ENCODE measurements around the gene SUPT3H. TPM values are rescaled to one million over a fixed set of nuclear protein-coding genes. Genes with fewer than 3 reads are reported as not detected.
"Not testable (repeated sequence)": the region's sequence is repeated elsewhere in the genome, so short reads cannot be mapped to it uniquely, and the experiment has no call there.

SUPT3H gene
- total RNA-seq, 1 experiment from 2014 or later, result 15.8 TPM

DNA sequence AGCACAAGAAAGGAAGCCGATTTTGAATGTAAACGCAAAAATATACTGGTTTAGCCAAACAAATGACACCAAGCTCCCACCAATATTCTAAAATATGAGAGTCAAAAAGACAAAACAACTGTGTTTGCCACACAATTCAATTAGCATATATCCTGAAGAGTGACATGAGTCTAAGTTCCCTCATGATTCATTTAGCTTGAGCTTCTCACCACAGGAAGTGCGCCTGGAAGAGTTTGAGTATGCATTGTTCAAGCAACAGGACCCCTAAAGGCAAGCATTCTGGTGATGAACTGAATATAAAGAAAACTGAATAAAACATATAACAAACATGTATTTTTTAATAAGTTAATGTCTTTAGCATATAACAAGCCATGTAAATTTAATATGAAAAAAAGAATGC is 164.8 kb downstream of the SUPT3H start:
- no peak for DNase-seq
- no peaks in the 10 kb centered on the region for H3K4me1 ChIP-seq
- H3K36me3 ChIP-seq, result no peaks in the 10 kb centered on the region

DNA sequence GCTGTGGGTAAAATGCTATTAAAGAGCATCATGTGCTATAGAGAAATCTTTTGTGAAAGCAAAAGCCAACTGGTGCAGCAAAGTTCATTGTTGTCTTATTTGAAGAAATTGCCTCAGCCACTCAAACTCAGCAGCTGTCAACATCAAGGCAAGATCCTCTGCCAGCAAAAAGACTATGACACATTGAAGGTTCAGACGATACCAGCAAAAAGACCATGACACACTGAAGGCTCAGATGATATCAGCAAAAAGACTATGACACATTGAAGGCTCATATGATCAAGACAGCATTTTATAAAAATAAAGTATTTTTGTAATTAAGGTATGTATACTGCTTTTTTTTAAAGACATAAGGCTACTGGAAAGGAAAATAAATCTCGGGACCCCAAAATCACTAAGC is 168.0 kb downstream of the SUPT3H start:
- Histone ChIP-seq H3K36me3 (no peaks in the 10 kb centered on the region), H3K27ac (no peak overlapping the region), H3K9me3 (replicated peaks) (no peaks in the 10 kb centered on the region), H3K27me3 (no peaks in the 10 kb centered on the region), H3K4me1 (no peaks in the 10 kb centered on the region), H3K4me3 (no peak overlapping the region)
- no peak for DNase-seq

More for the DNA sequence above, 164.8 kb downstream of the SUPT3H start:
- no peak overlapping the region for H3K27ac ChIP-seq
- no peaks in the 10 kb centered on the region for H3K27me3 ChIP-seq
- no peak overlapping the region for H3K4me3 ChIP-seq
- 0 out of 2 replicates have a peak, but pooled peaks cover 5% of the 10 kb centered on the region for H3K9me3 ChIP-seq (replicated peaks)

- Histone ChIP-seq H3K4me3 (no peak overlapping the region), H3K27ac (no peak overlapping the region), H3K4me1 (no peaks in the 10 kb centered on the region), H3K9me3 (replicated peaks) (no peaks in the 10 kb centered on the region), H3K36me3 (no peaks in the 10 kb centered on the region), H3K27me3 (no peaks in the 10 kb centered on the region)
- no peak for DNase-seq
Observed at GRCh38 chr6:45206793-45207492, 170.8 kb downstream of the SUPT3H start.

DNA sequence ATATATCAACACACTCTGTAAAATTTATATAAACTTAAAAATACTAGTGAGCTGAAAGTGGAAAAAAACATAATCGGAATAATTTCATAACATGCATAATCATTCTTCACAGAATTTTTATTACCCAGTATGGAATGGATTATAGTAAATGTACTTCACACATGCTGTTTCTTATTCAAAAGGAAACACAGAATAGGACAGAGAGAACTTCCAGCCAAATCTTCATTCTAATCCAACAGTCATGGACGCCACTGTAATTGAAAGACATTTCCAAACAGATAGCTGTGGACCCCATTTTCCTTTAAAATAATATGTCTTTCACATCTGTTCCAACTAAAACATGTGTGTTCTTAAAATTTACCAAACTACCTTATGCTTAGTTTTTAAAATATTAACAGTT is 176.2 kb downstream of the SUPT3H start:
- DNase-seq, result no peak
- Histone ChIP-seq H3K4me3 (no peak overlapping the region), H3K36me3 (no peaks in the 10 kb centered on the region), H3K9me3 (replicated peaks) (no peaks in the 10 kb centered on the region), H3K4me1 (peaks cover 6% of the 10 kb centered on the region), H3K27me3 (no peaks in the 10 kb centered on the region), H3K27ac (no peak overlapping the region)

GRCh38 chr6:45200510-45200909 is 177.2 kb downstream of the SUPT3H start:
- Histone ChIP-seq H3K36me3 (no peaks in the 10 kb centered on the region), H3K27ac (no peak overlapping the region)
- DNase-seq, result no peak

GRCh38 chr6:45199554-45199953 is 178.2 kb downstream of the SUPT3H start:
- Histone ChIP-seq H3K9me3 (replicated peaks) (no peaks in the 10 kb centered on the region), H3K4me3 (no peak overlapping the region), H3K27me3 (no peaks in the 10 kb centered on the region), H3K36me3 (no peaks in the 10 kb centered on the region), H3K27ac (no peak overlapping the region), H3K4me1 (peaks cover 13% of the 10 kb centered on the region)
- DNase-seq, result no peak

More at GRCh38 chr6:45200510-45200909, 177.2 kb downstream of the SUPT3H start:
- no peaks in the 10 kb centered on the region for H3K27me3 ChIP-seq
- no peak overlapping the region for H3K4me3 ChIP-seq
- peaks cover 13% of the 10 kb centered on the region for H3K4me1 ChIP-seq
- H3K9me3 ChIP-seq (replicated peaks), result no peaks in the 10 kb centered on the region

- DNase-seq, result no peak
- H3K9me3 ChIP-seq (replicated peaks), result 0 out of 2 replicates have a peak, but pooled peaks cover 2% of the 10 kb centered on the region
- no peak overlapping the region for H3K4me3 ChIP-seq
- H3K36me3 ChIP-seq, result no peaks in the 10 kb centered on the region
- no peaks in the 10 kb centered on the region for H3K27me3 ChIP-seq
- H3K27ac ChIP-seq, result no peak overlapping the region
- H3K4me1 ChIP-seq, result peaks cover 13% of the 10 kb centered on the region
Observed at GRCh38 chr6:45196121-45196520, 181.6 kb downstream of the SUPT3H start.

DNA sequence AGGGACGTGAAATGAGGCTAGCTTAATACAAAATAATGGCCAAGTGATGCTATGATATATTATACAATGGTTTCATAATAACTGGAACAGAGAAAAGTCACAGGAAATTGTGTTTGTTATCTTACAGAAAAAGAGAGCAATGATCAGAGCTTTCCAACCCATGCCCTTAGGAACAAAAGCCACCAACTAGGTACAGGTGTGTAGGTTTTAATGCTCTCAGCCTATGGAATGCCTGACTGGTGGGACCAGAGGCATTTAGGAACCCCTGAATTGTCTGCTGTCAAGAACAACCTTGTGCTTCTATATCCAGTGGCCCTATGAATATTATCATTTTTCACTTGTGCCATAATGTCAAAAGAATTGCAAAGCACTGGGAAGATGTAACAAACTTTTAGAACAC is 182.6 kb downstream of the SUPT3H start:
- no peaks in the 10 kb centered on the region for H3K36me3 ChIP-seq
- H3K27me3 ChIP-seq, result no peaks in the 10 kb centered on the region
- H3K4me3 ChIP-seq, result no peak overlapping the region
- DNase-seq, result no peak
- no peak overlapping the region for H3K27ac ChIP-seq
- peaks cover 16% of the 10 kb centered on the region for H3K4me1 ChIP-seq
- 0 out of 2 replicates have a peak, but pooled peaks cover 3% of the 10 kb centered on the region for H3K9me3 ChIP-seq (replicated peaks)

GRCh38 chr6:45192556-45192955 is 185.2 kb downstream of the SUPT3H start:
- Histone ChIP-seq H3K4me1 (peaks cover 30% of the 10 kb centered on the region), H3K27ac (no peak overlapping the region), H3K9me3 (replicated peaks) (peaks cover 3% of the 10 kb centered on the region; the same call in 1 of the 2 replicates), H3K36me3 (no peaks in the 10 kb centered on the region), H3K27me3 (no peaks in the 10 kb centered on the region), H3K4me3 (no peak overlapping the region)
- no peak for DNase-seq

DNA sequence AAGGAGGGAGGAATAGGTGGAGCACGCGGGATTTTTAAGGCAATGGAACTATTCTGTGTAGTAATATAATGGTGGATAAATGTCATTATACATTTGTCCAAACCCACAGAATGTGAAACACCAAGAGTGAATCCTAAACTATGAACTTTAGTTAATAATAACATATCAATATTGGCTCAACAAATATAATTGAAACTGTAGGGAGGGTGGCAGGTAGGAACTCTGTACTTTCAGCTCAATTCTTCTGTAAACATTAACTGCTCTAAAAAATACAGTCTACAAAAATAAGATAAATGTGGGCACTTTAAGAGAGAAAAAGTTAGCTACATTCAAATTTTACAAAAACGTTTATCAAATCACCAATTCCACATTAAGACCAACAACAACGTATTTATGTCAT is 186.3 kb downstream of the SUPT3H start:
- no peak overlapping the region for H3K27ac ChIP-seq
- H3K36me3 ChIP-seq, result no peaks in the 10 kb centered on the region
- DNase-seq, result no peak
- H3K4me3 ChIP-seq, result no peak overlapping the region
- peaks cover 3% of the 10 kb centered on the region; the same call in 1 of the 2 replicates for H3K9me3 ChIP-seq (replicated peaks)
- no peaks in the 10 kb centered on the region for H3K27me3 ChIP-seq
- peaks cover 32% of the 10 kb centered on the region for H3K4me1 ChIP-seq

DNA sequence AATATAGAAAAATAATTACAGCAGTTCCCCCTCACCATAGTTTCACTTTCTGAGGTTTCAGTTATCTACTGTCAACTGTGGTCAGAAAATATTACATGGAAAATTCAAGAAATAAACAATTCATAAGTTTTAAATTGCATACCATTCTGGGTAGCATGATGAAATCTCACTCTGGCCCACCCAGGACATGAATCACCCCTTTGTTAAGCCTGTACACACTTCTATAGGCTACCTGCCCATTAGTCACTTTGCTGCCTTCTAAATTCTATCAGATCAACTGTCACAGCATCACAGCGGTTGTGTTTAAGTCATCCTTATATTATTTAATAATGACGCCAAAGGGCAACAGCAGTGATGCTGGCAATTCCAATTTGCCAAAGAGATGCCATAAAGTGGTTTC is 189.9 kb downstream of the SUPT3H start:
- DNase-seq, result peak; percentile 34 to 52
- Histone ChIP-seq H3K4me1 (peaks cover 25% of the 10 kb centered on the region), H3K27me3 (no peaks in the 10 kb centered on the region), H3K36me3 (no peaks in the 10 kb centered on the region), H3K4me3 (no peak overlapping the region), H3K27ac (peak overlapping the region; percentile 32; the same call in 1 of the 2 replicates), H3K9me3 (replicated peaks) (peaks cover 3% of the 10 kb centered on the region; the same call in 1 of the 2 replicates)

GRCh38 chr6:45185403-45186251 is 192.1 kb downstream of the SUPT3H start:
- H3K4me1 ChIP-seq, result peaks cover 25% of the 10 kb centered on the region
- H3K27ac ChIP-seq, result no peak overlapping the region
- no peak overlapping the region for H3K4me3 ChIP-seq
- H3K27me3 ChIP-seq, result no peaks in the 10 kb centered on the region
- no peaks in the 10 kb centered on the region for H3K36me3 ChIP-seq
- no peak for DNase-seq
- no peaks in the 10 kb centered on the region; the same call in 1 of the 2 replicates for H3K9me3 ChIP-seq (replicated peaks)

DNA sequence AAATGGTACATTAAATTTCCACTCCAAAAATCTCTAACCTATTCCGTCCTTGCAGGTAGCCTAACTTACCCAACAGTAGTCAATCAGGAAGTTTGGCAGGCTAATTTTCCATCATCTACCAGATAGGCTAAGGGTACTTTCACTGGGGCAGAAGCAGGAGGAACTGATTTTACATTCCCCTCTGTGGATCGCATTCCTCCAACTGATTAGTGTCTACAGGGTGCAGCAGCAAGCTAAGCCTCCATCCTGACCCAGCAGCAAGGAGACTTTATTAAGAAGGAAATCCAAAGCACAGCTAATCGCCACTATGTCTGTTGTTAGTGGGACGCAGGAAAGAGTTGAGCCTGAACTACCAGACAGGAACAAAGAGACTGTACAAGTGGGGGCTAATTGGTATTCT is 192.8 kb downstream of the SUPT3H start:
- Histone ChIP-seq H3K4me3 (no peak overlapping the region), H3K36me3 (no peaks in the 10 kb centered on the region), H3K9me3 (replicated peaks) (no peaks in the 10 kb centered on the region; the same call in 1 of the 2 replicates), H3K27me3 (no peaks in the 10 kb centered on the region), H3K27ac (no peak overlapping the region), H3K4me1 (peaks cover 22% of the 10 kb centered on the region)
- no peak for DNase-seq

- peaks cover 13% of the 10 kb centered on the region for H3K4me1 ChIP-seq
- no peak for DNase-seq
- no peaks in the 10 kb centered on the region for H3K27me3 ChIP-seq
Observed at GRCh38 chr6:45184040-45184439, 193.7 kb downstream of the SUPT3H start.

DNA sequence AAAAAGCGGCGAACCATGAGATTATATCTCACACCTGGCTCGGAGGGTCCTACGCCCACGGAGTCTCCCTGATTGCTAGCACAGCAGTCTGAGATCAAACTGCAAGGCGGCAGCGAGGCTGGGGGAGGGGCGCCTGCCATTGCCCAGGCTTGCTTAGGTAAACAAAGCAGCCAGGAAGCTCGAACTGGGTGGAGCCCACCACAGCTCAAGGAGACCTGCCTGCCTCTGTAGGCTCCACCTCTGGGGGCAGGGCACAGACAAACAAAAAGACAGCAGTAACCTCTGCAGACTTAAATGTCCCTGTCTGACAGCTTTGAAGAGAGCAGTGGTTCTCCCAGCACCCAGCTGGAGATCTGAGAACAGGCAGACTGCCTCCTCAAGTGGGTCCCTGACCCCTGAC is 201.4 kb downstream of the SUPT3H start:
- H3K27ac ChIP-seq; DNase-seq; H3K4me1 ChIP-seq; H3K36me3 ChIP-seq; H3K27me3 ChIP-seq; H3K4me3 ChIP-seq; H3K9me3 ChIP-seq (replicated peaks): not testable (repeated sequence)

More at GRCh38 chr6:45184040-45184439, 193.7 kb downstream of the SUPT3H start:
- H3K4me3 ChIP-seq, result no peak overlapping the region
- H3K36me3 ChIP-seq, result no peaks in the 10 kb centered on the region
- no peak overlapping the region for H3K27ac ChIP-seq
- H3K9me3 ChIP-seq (replicated peaks), result no peaks in the 10 kb centered on the region; the same call in 1 of the 2 replicates
